HepG2 (cell line): ENCODE measurements around the gene CD8A. TPM values are rescaled to one million over a fixed set of nuclear protein-coding genes. Genes with fewer than 3 reads are reported as not detected.

Experiments used
- ATAC-seq: fragments of 200-7000 bp; cut with Tn5 transposase; 3 replicates; pipeline ENCODE4 v1.9.1; 2020; ENCODE audit warnings: mild to moderate bottlenecking, moderate library complexity
- BruUV-seq: library from RNA; stranded (reverse); fragments of 400-500 nt; replicated peaks from 2 replicates; lab custom pipeline; 2021; lab: Mats Ljungman, UMichigan
- CTCF ChIA-PET: fragments of 300-600 bp; formaldehyde crosslinking; extraction: SDS; loops from one replicate; lab custom pipeline; 2021; ENCODE audit warnings: low total read pairs, inconsistent platforms, low intra/inter-chr PET ratio; lab: Yijun Ruan, JAX
- POLR2A ChIA-PET: fragments of 350-600 bp; sonication (Branson Sonifier 250); formaldehyde crosslinking; loops from one replicate; lab custom pipeline; 2020; ENCODE audit warnings: antibody characterized with exemption, inconsistent platforms; lab: Yijun Ruan, JAX
- DNase-seq: peaks from one replicate; pipeline ENCODE4 v3.0.0-alpha.2; 2015; ENCODE audit warnings: low spot score
- FAIRE-seq: peaks from 3 replicates; lab custom pipeline; 2011; peaks lifted over from hg19 to GRCh38; lab: Jason Lieb, UNC
- H2AFZ ChIP-seq: one replicate; pipeline ENCODE4 v1.6.1; 2011; ENCODE audit warnings: low read length, inconsistent platforms
- H3K27ac ChIP-seq: fragments of 300-600 bp; 3 replicates; pipeline ENCODE4 v1.8.0; 2011; ENCODE audit warnings: mixed run types, mild to moderate bottlenecking, mixed read lengths, low read length, inconsistent platforms; ENCODE audit not compliant: insufficient read depth; ENCODE audit errors: extremely low read length
- H3K27me3 ChIP-seq, 2 experiments: fragments of 200-600 bp in 1 of 2; 2 replicates in 1 of 2; 3 replicates in 1 of 2; pipeline versions ENCODE4 v1.6.0 to v1.8.0; 2011; ENCODE audit warnings: low read length in 2 of 2, mild to moderate bottlenecking in 2 of 2, moderate library complexity in 2 of 2, inconsistent platforms in 1 of 2; ENCODE audit not compliant: insufficient read depth in 2 of 2, control insufficient read depth in 1 of 2
- H3K36me3 ChIP-seq, 2 experiments: fragments of 200-600 bp in 1 of 2; replicated peaks in 1 of 2; 2 replicates in 1 of 2; 3 replicates in 1 of 2; pipeline versions ENCODE4 v1.5.1 to v1.8.0; 2011; ENCODE audit warnings: low read length in 2 of 2, inconsistent platforms in 1 of 2; ENCODE audit not compliant: insufficient read depth in 2 of 2, control insufficient read depth in 1 of 2
- H3K4me1 ChIP-seq: 2 replicates; pipeline ENCODE4 v1.5.1; 2012; ENCODE audit warnings: low read length, inconsistent platforms; ENCODE audit not compliant: insufficient read depth
- H3K4me2 ChIP-seq: 2 replicates; pipeline ENCODE4 v1.6.0; 2011; ENCODE audit warnings: low read depth, low read length, inconsistent platforms
- H3K4me3 ChIP-seq, 3 experiments: fragments of 200-600 bp in 1 of 3; sonication (generic), shearing (Covaris generic) in 1 of 3; replicated peaks in 1 of 3; 2 replicates each; pipeline ENCODE4 v1.5.1; 2011 to 2016; ENCODE audit warnings: low read length in 3 of 3, inconsistent platforms in 2 of 3, low read depth in 2 of 3, mild to moderate bottlenecking in 2 of 3, control low read depth in 1 of 3, mixed read lengths in 1 of 3; ENCODE audit not compliant: insufficient read depth in 1 of 3
- H3K79me2 ChIP-seq: one replicate; pipeline ENCODE4 v1.6.1; 2011; ENCODE audit warnings: low read length, inconsistent platforms; ENCODE audit not compliant: insufficient read depth
- H3K9ac ChIP-seq: 2 replicates; pipeline ENCODE4 v1.6.0; 2011; ENCODE audit warnings: mild to moderate bottlenecking, low read depth, low read length, inconsistent platforms; ENCODE audit not compliant: insufficient read depth
- H3K9me3 ChIP-seq: 2 replicates; pipeline ENCODE4 v1.5.1; 2012; ENCODE audit warnings: mild to moderate bottlenecking, low read length
- H4K20me1 ChIP-seq: 2 replicates; pipeline ENCODE4 v1.6.0; 2011; ENCODE audit warnings: inconsistent platforms, mild to moderate bottlenecking, low read length, moderate library complexity; ENCODE audit not compliant: insufficient read depth
- ARNT ChIP-seq: fragments of 450-650 bp; IDR thresholded peaks from 2 replicates; pipeline ENCODE4 v1.6.1; 2017
- CEBPG ChIP-seq: IDR thresholded peaks from 2 replicates; pipeline ENCODE4 v1.6.1; 2016
- ELF1 ChIP-seq: sonication (generic); formaldehyde crosslinking; IDR thresholded peaks from 2 replicates; pipeline ENCODE4 v1.4.0; 2020; ENCODE audit warnings: missing genetic modification reagents
- FOXJ3 ChIP-seq: sonication (generic); formaldehyde crosslinking; IDR thresholded peaks from 2 replicates; pipeline ENCODE4 v1.4.0; 2020; ENCODE audit warnings: missing genetic modification reagents, mild to moderate bottlenecking, borderline replicate concordance
- FOXK1 ChIP-seq: sonication (generic); formaldehyde crosslinking; IDR thresholded peaks from 2 replicates; pipeline ENCODE4 v1.4.0; 2020; ENCODE audit warnings: low read depth, missing genetic modification reagents, borderline replicate concordance
- GATAD1 ChIP-seq: IDR thresholded peaks from 2 replicates; pipeline ENCODE4 v1.6.1; 2016; ENCODE audit warnings: missing genetic modification reagents, missing compliant biosample characterization
- GFI1 ChIP-seq: sonication (generic); formaldehyde crosslinking; IDR thresholded peaks from 2 replicates; pipeline ENCODE4 v1.5.0; 2020; ENCODE audit warnings: missing genetic modification reagents, mild to moderate bottlenecking, borderline replicate concordance
- HHEX ChIP-seq: IDR thresholded peaks from 2 replicates; pipeline ENCODE4 v1.6.1; 2016; ENCODE audit warnings: control low read depth
- HNF4A ChIP-seq: sonication (generic); formaldehyde crosslinking; IDR thresholded peaks from 2 replicates; pipeline ENCODE4 v1.4.0; 2020; ENCODE audit warnings: missing genetic modification reagents
- KDM3A ChIP-seq: IDR thresholded peaks from 2 replicates; pipeline ENCODE4 v1.6.1; 2018; ENCODE audit warnings: low read depth, missing compliant biosample characterization
- MTF1 ChIP-seq: sonication (generic); formaldehyde crosslinking; IDR thresholded peaks from 2 replicates; pipeline ENCODE4 v1.5.0; 2020; ENCODE audit warnings: missing genetic modification reagents
- PHF21A ChIP-seq: sonication (generic); formaldehyde crosslinking; IDR thresholded peaks from 2 replicates; pipeline ENCODE4 v1.5.0; 2020; ENCODE audit warnings: mild to moderate bottlenecking, missing genetic modification reagents
- TERF1 ChIP-seq: sonication (generic); formaldehyde crosslinking; IDR thresholded peaks from 2 replicates; pipeline ENCODE4 v1.8.0; 2022; ENCODE audit warnings: mild to moderate bottlenecking, missing genetic modification reagents, moderate library complexity
- ZNF441 ChIP-seq: sonication (generic); formaldehyde crosslinking; IDR thresholded peaks from 2 replicates; pipeline ENCODE4 v1.7.0; 2021; ENCODE audit warnings: missing genetic modification reagents, borderline replicate concordance
- WGBS: methylation state at CpG from one replicate; pipeline ENCODE4 v1.1.6; 2017; ENCODE audit warnings: low lambda C conversion rate; 5-methylcytosine and 5-hydroxymethylcytosine counted together
- in situ Hi-C: cut with HindIII; loops from 2 replicates; pipeline ENCODE4 v1.10.0; 2017; ENCODE audit warnings: low pct_unique_long_range_greater_than_20kb; ENCODE audit not compliant: extremely low pct_ligation_motif_present
- intact Hi-C: fragments of 100-400 bp; cut with micrococcal nuclease; formaldehyde crosslinking; loops from one replicate; pipeline ENCODE4 v1.10.0; 2022; ENCODE audit not compliant: unreplicated experiment
- polyA plus RNA-seq, 8 experiments: library from polyadenylated mRNA; depleted of rRNA in 3 of 8; stranded (reverse) in 7 of 8; unstranded in 1 of 8; fragments of >200 nt; fragmentation: Illumina TruSeq in 4 of 8; extraction: Trizol in 4 of 8; gene quantifications; 2 replicates each; pipeline versions ENCODE4 v1.2.1 to v1.2.3, GENCODE V29; 2011 to 2016; ENCODE audit warnings: low read depth in 4 of 8, missing spikeins in 1 of 8, mixed read lengths in 1 of 8; ENCODE audit not compliant: insufficient read depth in 1 of 8
- total RNA-seq, 5 experiments: library from RNA; depleted of rRNA; stranded (reverse); fragments of >200 nt; fragmentation: Illumina TruSeq; extraction: Trizol; gene quantifications; 2 replicates each; pipeline ENCODE4 v1.2.3, GENCODE V29; 2016; ENCODE audit warnings: low read depth in 1 of 5
- TF ChIP-seq, protein P1 (sequence below): sonication (generic); formaldehyde crosslinking; IDR thresholded peaks from 2 replicates; pipeline ENCODE4 v1.9.0; 2021; ENCODE audit warnings: mild to moderate bottlenecking, missing genetic modification reagents
- TF ChIP-seq, protein P2 (sequence below): sonication (generic); formaldehyde crosslinking; IDR thresholded peaks from 2 replicates; pipeline ENCODE4 v1.4.0; 2020; ENCODE audit warnings: missing genetic modification reagents

Gene CD8A
- total and polyA plus RNA-seq, 2 of the 13 experiments (the other 11 are each of a cell fraction or from before 2014, with no cell fraction given) = 0.09 TPM; not detected in 1

DNA sequence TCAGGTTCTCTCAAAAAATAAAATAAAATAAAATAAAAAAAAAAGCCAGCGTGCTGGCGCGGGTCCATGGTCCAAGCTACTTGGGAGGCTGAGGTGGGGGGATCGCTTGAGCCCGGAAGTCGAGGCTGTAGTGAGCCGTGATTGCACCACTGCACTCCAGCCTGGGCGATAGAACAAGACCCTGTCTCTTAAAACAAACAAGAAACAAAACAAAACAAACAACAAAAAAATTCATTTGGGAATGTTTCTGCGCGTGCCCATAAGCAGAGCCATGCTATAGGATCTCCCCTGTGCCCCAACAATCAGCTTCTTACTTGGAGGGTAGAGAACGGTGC, 16.4 kb upstream of the CD8A start:
- WGBS = under 1% methylated on average over 11 of the region's 11 CpGs
- FAIRE-seq (no peak), ATAC-seq (peak; percentile 5; the same call in 2 of the 3 replicates), DNase-seq (no peak)
- Histone ChIP-seq H2AFZ (peak overlapping the region; percentile 88), H3K27ac (no peak overlapping the region), H3K4me2 (peak overlapping the region; percentile 99), H3K79me2 (no peaks in the 10 kb centered on the region), H4K20me1 (no peaks in the 10 kb centered on the region), H3K27me3 (peaks cover 0 to 7% of the 10 kb centered on the region in 2 experiments; a peak in 3 of 5 replicates), H3K4me3 (peak overlapping the region; percentile 67 to 81 (median 73)), H3K9ac (peak overlapping the region; percentile 48; the same call in 1 of the 2 replicates), H3K36me3 (no peaks in the 10 kb centered on the region), H3K4me1 (peaks cover 24% of the 10 kb centered on the region), H3K9me3 (no peaks in the 10 kb centered on the region)
- ChIA-PET CTCF (no interaction called here), POLR2A (interaction anchor here (0.9 to 1.6 kb wide), 3 partner anchors 9 to 366 kb away, joined by 3 to 4 read pairs (median 3); partner anchors contain the start of gene KDM3A)
- no TSS peak for BruUV-seq
- intact Hi-C loops (loop anchor here (5.0 kb wide), 1 partner anchor 45 kb away; no protein-coding TSS in a partner anchor), in situ Hi-C loops (loop anchor here (25.0 kb wide), 1 partner anchor 130 kb away; the partner anchor contains the start of gene RGPD1)
- TF ChIP-seq KDM3A (0 out of 2 replicates have a peak, but pooled peaks have one; percentile 0), CEBPG (CRISPR knock-in tag) (peak; percentile 51; the same call in 1 of the 2 replicates), ZNF441 (CRISPR knock-in tag) (peak; percentile 43; the same call in 1 of the 2 replicates), HNF4A (CRISPR knock-in tag) (0 out of 2 replicates have a peak, but pooled peaks have one; percentile 21), TERF1 (CRISPR knock-in tag) (no peak), FOXK1 (CRISPR knock-in tag) (peak; percentile 17; the same call in 1 of the 2 replicates), ARNT (no peak), HHEX (peak; percentile 7; the same call in 1 of the 2 replicates), GFI1 (CRISPR knock-in tag) (peak; percentile 76), ELF1 (CRISPR knock-in tag) (peak; percentile 53; the same call in 1 of the 2 replicates), FOXJ3 (CRISPR knock-in tag) (no peak), GATAD1 (CRISPR knock-in tag) (no peak), MTF1 (CRISPR knock-in tag) (no peak), PHF21A (CRISPR knock-in tag) (0 out of 2 replicates have a peak, but pooled peaks have one; percentile 39)
- TF ChIP-seq, protein P1, sequence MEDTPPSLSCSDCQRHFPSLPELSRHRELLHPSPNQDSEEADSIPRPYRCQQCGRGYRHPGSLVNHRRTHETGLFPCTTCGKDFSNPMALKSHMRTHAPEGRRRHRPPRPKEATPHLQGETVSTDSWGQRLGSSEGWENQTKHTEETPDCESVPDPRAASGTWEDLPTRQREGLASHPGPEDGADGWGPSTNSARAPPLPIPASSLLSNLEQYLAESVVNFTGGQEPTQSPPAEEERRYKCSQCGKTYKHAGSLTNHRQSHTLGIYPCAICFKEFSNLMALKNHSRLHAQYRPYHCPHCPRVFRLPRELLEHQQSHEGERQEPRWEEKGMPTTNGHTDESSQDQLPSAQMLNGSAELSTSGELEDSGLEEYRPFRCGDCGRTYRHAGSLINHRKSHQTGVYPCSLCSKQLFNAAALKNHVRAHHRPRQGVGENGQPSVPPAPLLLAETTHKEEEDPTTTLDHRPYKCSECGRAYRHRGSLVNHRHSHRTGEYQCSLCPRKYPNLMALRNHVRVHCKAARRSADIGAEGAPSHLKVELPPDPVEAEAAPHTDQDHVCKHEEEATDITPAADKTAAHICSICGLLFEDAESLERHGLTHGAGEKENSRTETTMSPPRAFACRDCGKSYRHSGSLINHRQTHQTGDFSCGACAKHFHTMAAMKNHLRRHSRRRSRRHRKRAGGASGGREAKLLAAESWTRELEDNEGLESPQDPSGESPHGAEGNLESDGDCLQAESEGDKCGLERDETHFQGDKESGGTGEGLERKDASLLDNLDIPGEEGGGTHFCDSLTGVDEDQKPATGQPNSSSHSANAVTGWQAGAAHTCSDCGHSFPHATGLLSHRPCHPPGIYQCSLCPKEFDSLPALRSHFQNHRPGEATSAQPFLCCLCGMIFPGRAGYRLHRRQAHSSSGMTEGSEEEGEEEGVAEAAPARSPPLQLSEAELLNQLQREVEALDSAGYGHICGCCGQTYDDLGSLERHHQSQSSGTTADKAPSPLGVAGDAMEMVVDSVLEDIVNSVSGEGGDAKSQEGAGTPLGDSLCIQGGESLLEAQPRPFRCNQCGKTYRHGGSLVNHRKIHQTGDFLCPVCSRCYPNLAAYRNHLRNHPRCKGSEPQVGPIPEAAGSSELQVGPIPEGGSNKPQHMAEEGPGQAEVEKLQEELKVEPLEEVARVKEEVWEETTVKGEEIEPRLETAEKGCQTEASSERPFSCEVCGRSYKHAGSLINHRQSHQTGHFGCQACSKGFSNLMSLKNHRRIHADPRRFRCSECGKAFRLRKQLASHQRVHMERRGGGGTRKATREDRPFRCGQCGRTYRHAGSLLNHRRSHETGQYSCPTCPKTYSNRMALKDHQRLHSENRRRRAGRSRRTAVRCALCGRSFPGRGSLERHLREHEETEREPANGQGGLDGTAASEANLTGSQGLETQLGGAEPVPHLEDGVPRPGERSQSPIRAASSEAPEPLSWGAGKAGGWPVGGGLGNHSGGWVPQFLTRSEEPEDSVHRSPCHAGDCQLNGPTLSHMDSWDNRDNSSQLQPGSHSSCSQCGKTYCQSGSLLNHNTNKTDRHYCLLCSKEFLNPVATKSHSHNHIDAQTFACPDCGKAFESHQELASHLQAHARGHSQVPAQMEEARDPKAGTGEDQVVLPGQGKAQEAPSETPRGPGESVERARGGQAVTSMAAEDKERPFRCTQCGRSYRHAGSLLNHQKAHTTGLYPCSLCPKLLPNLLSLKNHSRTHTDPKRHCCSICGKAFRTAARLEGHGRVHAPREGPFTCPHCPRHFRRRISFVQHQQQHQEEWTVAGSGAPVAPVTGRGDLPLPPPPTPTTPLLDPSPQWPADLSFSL (CRISPR knock-in tag) = 0 out of 2 replicates have a peak, but pooled peaks have one; percentile 19
- TF ChIP-seq, protein P2, sequence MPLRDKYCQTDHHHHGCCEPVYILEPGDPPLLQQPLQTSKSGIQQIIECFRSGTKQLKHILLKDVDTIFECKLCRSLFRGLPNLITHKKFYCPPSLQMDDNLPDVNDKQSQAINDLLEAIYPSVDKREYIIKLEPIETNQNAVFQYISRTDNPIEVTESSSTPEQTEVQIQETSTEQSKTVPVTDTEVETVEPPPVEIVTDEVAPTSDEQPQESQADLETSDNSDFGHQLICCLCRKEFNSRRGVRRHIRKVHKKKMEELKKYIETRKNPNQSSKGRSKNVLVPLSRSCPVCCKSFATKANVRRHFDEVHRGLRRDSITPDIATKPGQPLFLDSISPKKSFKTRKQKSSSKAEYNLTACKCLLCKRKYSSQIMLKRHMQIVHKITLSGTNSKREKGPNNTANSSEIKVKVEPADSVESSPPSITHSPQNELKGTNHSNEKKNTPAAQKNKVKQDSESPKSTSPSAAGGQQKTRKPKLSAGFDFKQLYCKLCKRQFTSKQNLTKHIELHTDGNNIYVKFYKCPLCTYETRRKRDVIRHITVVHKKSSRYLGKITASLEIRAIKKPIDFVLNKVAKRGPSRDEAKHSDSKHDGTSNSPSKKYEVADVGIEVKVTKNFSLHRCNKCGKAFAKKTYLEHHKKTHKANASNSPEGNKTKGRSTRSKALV = peak; percentile 10; the same call in 1 of the 2 replicates
